Activated T-helper 17 cell treated with anti-CD3 and anti-CD28 coated beads, Interleukin-2, amount 50 U/mL, for 72 hours (primary cell): ENCODE measurements around the gene DLST. TPM values are rescaled to one million over a fixed set of nuclear protein-coding genes. Genes with fewer than 3 reads are reported as not detected.

ENCODE experiments used
- ATAC-seq: fragments of 150-1000 bp; cut with Tn5 transposase; replicated peaks from 2 replicates; pipeline ENCODE4 v1.10.0; 2021; ENCODE audit warnings: mild to moderate bottlenecking, moderate library complexity
- H3K27ac Mint-ChIP-seq: one replicate; pipeline ENCODE4 v1.8.0; 2022; ENCODE audit warnings: mixed read lengths
- H3K27me3 Mint-ChIP-seq: one replicate; pipeline ENCODE4 v1.8.0; 2022; ENCODE audit warnings: mixed read lengths
- H3K36me3 Mint-ChIP-seq: one replicate; pipeline ENCODE4 v1.8.0; 2022; ENCODE audit warnings: low read depth, mild to moderate bottlenecking, mixed read lengths
- H3K4me1 Mint-ChIP-seq: one replicate; pipeline ENCODE4 v1.8.0; 2022; ENCODE audit warnings: mixed read lengths
- H3K4me3 Mint-ChIP-seq: one replicate; pipeline ENCODE4 v1.8.0; 2022; ENCODE audit warnings: mild to moderate bottlenecking, mixed read lengths
- H3K9me3 Mint-ChIP-seq: one replicate; pipeline ENCODE4 v1.8.0; 2022; ENCODE audit warnings: mixed read lengths
- total RNA-seq, 2 donors: library from RNA; stranded (reverse); gene quantifications; one replicate each; pipeline ENCODE4 v1.2.3, GENCODE V29; 2022

Gene DLST
- total RNA-seq, 2 donors from 2014 or later = 102 to 132 TPM

GRCh38 chr14:74853581-74853980 is 28.1 kb upstream of the DLST start:
- Mint-ChIP-seq H3K27ac (no peak overlapping the region), H3K27me3 (no peaks in the 10 kb centered on the region), H3K9me3 (no peaks in the 10 kb centered on the region), H3K36me3 (no peaks in the 10 kb centered on the region), H3K4me3 (no peak overlapping the region), H3K4me1 (peaks cover 7% of the 10 kb centered on the region)
- no peak for ATAC-seq

- no peaks in the 10 kb centered on the region for H3K36me3 Mint-ChIP-seq
- H3K4me1 Mint-ChIP-seq = peaks cover 7% of the 10 kb centered on the region
- no peak for ATAC-seq
- H3K27ac Mint-ChIP-seq = no peak overlapping the region
- no peak overlapping the region for H3K4me3 Mint-ChIP-seq
- H3K9me3 Mint-ChIP-seq = no peaks in the 10 kb centered on the region
- H3K27me3 Mint-ChIP-seq = no peaks in the 10 kb centered on the region
These were observed 26.7 kb upstream of the DLST start for GRCh38 chr14:74855021-74855420.

- no peak for ATAC-seq
- H3K27ac Mint-ChIP-seq = no peak overlapping the region
- no peaks in the 10 kb centered on the region for H3K36me3 Mint-ChIP-seq
- H3K27me3 Mint-ChIP-seq = no peaks in the 10 kb centered on the region
- no peaks in the 10 kb centered on the region for H3K9me3 Mint-ChIP-seq
- peaks cover 7% of the 10 kb centered on the region for H3K4me1 Mint-ChIP-seq
- no peak overlapping the region for H3K4me3 Mint-ChIP-seq
These were observed 25.8 kb upstream of the DLST start for GRCh38 chr14:74855945-74856344.

GRCh38 chr14:74856366-74856765 is 25.4 kb upstream of the DLST start:
- peaks cover 7% of the 10 kb centered on the region for H3K4me1 Mint-ChIP-seq
- H3K36me3 Mint-ChIP-seq = no peaks in the 10 kb centered on the region
- no peak overlapping the region for H3K27ac Mint-ChIP-seq
- ATAC-seq = no peak
- no peak overlapping the region for H3K4me3 Mint-ChIP-seq
- no peaks in the 10 kb centered on the region for H3K9me3 Mint-ChIP-seq
- H3K27me3 Mint-ChIP-seq = no peaks in the 10 kb centered on the region

- H3K36me3 Mint-ChIP-seq = no peaks in the 10 kb centered on the region
- H3K27ac Mint-ChIP-seq = no peak overlapping the region
- H3K4me3 Mint-ChIP-seq = no peak overlapping the region
- H3K27me3 Mint-ChIP-seq = no peaks in the 10 kb centered on the region
- ATAC-seq = no peak
- peaks cover 4% of the 10 kb centered on the region for H3K4me1 Mint-ChIP-seq
- H3K9me3 Mint-ChIP-seq = no peaks in the 10 kb centered on the region
These were observed 23.7 kb upstream of the DLST start for GRCh38 chr14:74858022-74858421.

GRCh38 chr14:74859757-74860552 is 21.8 kb upstream of the DLST start:
- ATAC-seq = no peak
- H3K27ac Mint-ChIP-seq = no peak overlapping the region
- no peaks in the 10 kb centered on the region for H3K27me3 Mint-ChIP-seq
- no peaks in the 10 kb centered on the region for H3K36me3 Mint-ChIP-seq
- no peaks in the 10 kb centered on the region for H3K9me3 Mint-ChIP-seq
- H3K4me1 Mint-ChIP-seq = no peaks in the 10 kb centered on the region
- no peak overlapping the region for H3K4me3 Mint-ChIP-seq

GRCh38 chr14:74860899-74861733 is 20.6 kb upstream of the DLST start:
- no peaks in the 10 kb centered on the region for H3K4me1 Mint-ChIP-seq
- no peak overlapping the region for H3K4me3 Mint-ChIP-seq
- no peak overlapping the region for H3K27ac Mint-ChIP-seq
- peak; percentile 91 for ATAC-seq
- H3K36me3 Mint-ChIP-seq = no peaks in the 10 kb centered on the region
- H3K9me3 Mint-ChIP-seq = no peaks in the 10 kb centered on the region
- no peaks in the 10 kb centered on the region for H3K27me3 Mint-ChIP-seq

GRCh38 chr14:74861734-74862090 is 20.0 kb upstream of the DLST start:
- H3K4me1 Mint-ChIP-seq = peaks cover 6% of the 10 kb centered on the region
- H3K27me3 Mint-ChIP-seq = no peaks in the 10 kb centered on the region
- no peaks in the 10 kb centered on the region for H3K9me3 Mint-ChIP-seq

GRCh38 chr14:74863274-74863673 is 18.4 kb upstream of the DLST start:
- Mint-ChIP-seq H3K36me3 (no peaks in the 10 kb centered on the region), H3K9me3 (no peaks in the 10 kb centered on the region), H3K27me3 (no peaks in the 10 kb centered on the region), H3K4me1 (peaks cover 14% of the 10 kb centered on the region), H3K27ac (no peak overlapping the region), H3K4me3 (no peak overlapping the region)
- ATAC-seq = no peak

More at GRCh38 chr14:74861734-74862090, 20.0 kb upstream of the DLST start:
- Mint-ChIP-seq H3K4me3 (no peak overlapping the region), H3K36me3 (no peaks in the 10 kb centered on the region), H3K27ac (no peak overlapping the region)
- ATAC-seq = no peak

- Mint-ChIP-seq H3K9me3 (no peaks in the 10 kb centered on the region), H3K36me3 (no peaks in the 10 kb centered on the region), H3K27me3 (no peaks in the 10 kb centered on the region), H3K4me1 (peaks cover 14% of the 10 kb centered on the region), H3K27ac (no peak overlapping the region), H3K4me3 (no peak overlapping the region)
- ATAC-seq = no peak
These were observed 17.5 kb upstream of the DLST start for GRCh38 chr14:74864198-74864597.

- Mint-ChIP-seq H3K4me3 (no peak overlapping the region), H3K9me3 (no peaks in the 10 kb centered on the region), H3K4me1 (peaks cover 14% of the 10 kb centered on the region), H3K27ac (no peak overlapping the region), H3K27me3 (no peaks in the 10 kb centered on the region), H3K36me3 (no peaks in the 10 kb centered on the region)
- ATAC-seq = no peak
These were observed 16.6 kb upstream of the DLST start for GRCh38 chr14:74865156-74865555.

GRCh38 chr14:74866708-74867389 is 14.9 kb upstream of the DLST start:
- no peaks in the 10 kb centered on the region for H3K36me3 Mint-ChIP-seq
- ATAC-seq = no peak
- H3K9me3 Mint-ChIP-seq = no peaks in the 10 kb centered on the region
- H3K4me3 Mint-ChIP-seq = peak overlapping the region; percentile 54
- H3K27ac Mint-ChIP-seq = peak overlapping the region; percentile 71
- no peaks in the 10 kb centered on the region for H3K27me3 Mint-ChIP-seq
- peaks cover 14% of the 10 kb centered on the region for H3K4me1 Mint-ChIP-seq

- peaks cover 14% of the 10 kb centered on the region for H3K4me1 Mint-ChIP-seq
- H3K27ac Mint-ChIP-seq = peak overlapping the region; percentile 71
- peak overlapping the region; percentile 54 for H3K4me3 Mint-ChIP-seq
- ATAC-seq = peak; percentile 100
- H3K9me3 Mint-ChIP-seq = no peaks in the 10 kb centered on the region
- H3K36me3 Mint-ChIP-seq = no peaks in the 10 kb centered on the region
- no peaks in the 10 kb centered on the region for H3K27me3 Mint-ChIP-seq
These were observed 14.0 kb upstream of the DLST start for GRCh38 chr14:74867673-74868072.

- Mint-ChIP-seq H3K9me3 (no peaks in the 10 kb centered on the region), H3K27ac (no peak overlapping the region), H3K4me1 (peaks cover 17% of the 10 kb centered on the region), H3K27me3 (no peaks in the 10 kb centered on the region), H3K36me3 (no peaks in the 10 kb centered on the region), H3K4me3 (no peak overlapping the region)
- no peak for ATAC-seq
These were observed 13.0 kb upstream of the DLST start for GRCh38 chr14:74868739-74869138.
